Measurements from ENCODE around the gene CSMD2.

- no peak for TF ChIP-seq POLR2A (IDR thresholded peaks at IDR 0.05)
- TF ChIP-seq CTCF (IDR thresholded peaks at IDR 0.05), result no peak
Observed at GRCh38 chr1:34113362-34113761, 51.7 kb downstream of the CSMD2 start.
